Sigmoid colon (tissue), 4 donors: ENCODE data around the gene JAZF1.

Source experiments
- POLR2AphosphoS5 ChIP-seq, 4 donors: sonication (generic); formaldehyde crosslinking; IDR thresholded peaks; one replicate each; pipeline ENCODE4 v1.6.1; 2017; ENCODE audit warnings: antibody characterized with exemption in 4 of 4
- TF ChIP-seq, protein P1 (sequence below), 4 experiments: fragments of 450-650 bp in 3 of 4; fragments of 200-600 bp in 1 of 4; IDR thresholded peaks; one replicate each; pipeline ENCODE4 v1.5.1; 2016 to 2019; ENCODE audit warnings: antibody characterized with exemption in 4 of 4, mild to moderate bottlenecking in 3 of 4, moderate library complexity in 2 of 4

DNA sequence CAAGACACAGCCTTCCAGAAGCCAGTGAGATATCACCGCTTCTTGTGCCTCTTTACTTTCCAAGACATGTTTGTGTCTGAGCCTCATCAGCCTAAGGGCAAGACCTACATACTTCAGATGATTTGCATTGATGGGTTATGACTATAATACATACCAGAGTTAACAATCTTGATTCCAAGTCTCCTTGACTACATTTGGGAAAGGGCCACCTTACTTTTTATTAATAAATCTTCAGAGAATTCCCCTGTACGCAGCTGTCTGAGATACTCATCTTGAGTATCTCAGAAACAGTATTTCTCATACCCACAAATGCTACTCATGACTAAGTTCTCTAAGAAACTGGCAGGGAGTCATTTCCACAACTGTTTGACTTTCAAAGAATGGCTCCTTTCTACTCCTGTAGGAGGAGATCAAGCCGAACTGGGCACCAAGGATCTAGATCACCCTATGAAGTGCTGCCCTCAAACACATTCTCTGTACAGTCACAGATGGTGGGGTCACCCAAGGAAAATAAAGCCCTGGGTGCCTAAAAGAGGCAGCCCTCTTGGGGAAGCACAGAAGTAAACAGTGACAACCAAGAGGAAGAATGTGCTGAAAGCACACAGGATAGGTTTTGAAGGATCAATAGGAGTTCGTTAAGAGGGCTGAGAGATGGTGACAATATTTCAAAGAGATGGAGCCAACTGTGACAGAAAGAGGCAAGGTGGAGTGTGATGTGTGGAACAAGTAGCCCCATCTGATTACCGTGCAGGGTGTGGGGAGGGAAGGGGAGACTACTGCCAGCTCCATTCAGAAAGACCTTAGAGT lies 138.9 kb downstream of the JAZF1 start:
- TF ChIP-seq POLR2AphosphoS5 (IDR thresholded peaks at IDR 0.05) = peak; percentile 10 to 85 (median 60)
- TF ChIP-seq, protein P1, sequence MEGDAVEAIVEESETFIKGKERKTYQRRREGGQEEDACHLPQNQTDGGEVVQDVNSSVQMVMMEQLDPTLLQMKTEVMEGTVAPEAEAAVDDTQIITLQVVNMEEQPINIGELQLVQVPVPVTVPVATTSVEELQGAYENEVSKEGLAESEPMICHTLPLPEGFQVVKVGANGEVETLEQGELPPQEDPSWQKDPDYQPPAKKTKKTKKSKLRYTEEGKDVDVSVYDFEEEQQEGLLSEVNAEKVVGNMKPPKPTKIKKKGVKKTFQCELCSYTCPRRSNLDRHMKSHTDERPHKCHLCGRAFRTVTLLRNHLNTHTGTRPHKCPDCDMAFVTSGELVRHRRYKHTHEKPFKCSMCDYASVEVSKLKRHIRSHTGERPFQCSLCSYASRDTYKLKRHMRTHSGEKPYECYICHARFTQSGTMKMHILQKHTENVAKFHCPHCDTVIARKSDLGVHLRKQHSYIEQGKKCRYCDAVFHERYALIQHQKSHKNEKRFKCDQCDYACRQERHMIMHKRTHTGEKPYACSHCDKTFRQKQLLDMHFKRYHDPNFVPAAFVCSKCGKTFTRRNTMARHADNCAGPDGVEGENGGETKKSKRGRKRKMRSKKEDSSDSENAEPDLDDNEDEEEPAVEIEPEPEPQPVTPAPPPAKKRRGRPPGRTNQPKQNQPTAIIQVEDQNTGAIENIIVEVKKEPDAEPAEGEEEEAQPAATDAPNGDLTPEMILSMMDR (IDR thresholded peaks at IDR 0.05) = no peak
